CD14-positive monocyte (primary cell): ENCODE results near the gene TCEANC. TPM values are rescaled to one million over a fixed set of nuclear protein-coding genes. Genes with fewer than 3 reads are reported as not detected.

Experiments
- DNase-seq, 3 donors: peaks; one replicate each; pipeline ENCODE4 v3.0.0-alpha.2; 2011 to 2022
- H2AFZ ChIP-seq: 2 replicates; pipeline ENCODE4 v1.6.0; 2012; ENCODE audit warnings: mild to moderate bottlenecking, low read depth, low read length, inconsistent platforms; ENCODE audit not compliant: insufficient read depth, poor library complexity, severe bottlenecking
- H3K27ac ChIP-seq, 2 donors: 1 replicate in 1 of 2; 2 replicates in 1 of 2; pipeline ENCODE4 v1.5.1; 2012 to 2013; ENCODE audit warnings: low read length in 2 of 2, control low read depth in 1 of 2, inconsistent platforms in 1 of 2, low read depth in 1 of 2, mild to moderate bottlenecking in 1 of 2
- H3K27me3 ChIP-seq, 2 donors: one replicate each; pipeline versions ENCODE4 v1.6.0 to v1.6.1; 2011 to 2013; ENCODE audit warnings: low read length in 2 of 2; ENCODE audit not compliant: control insufficient read depth in 2 of 2, insufficient read depth in 2 of 2
- H3K36me3 ChIP-seq, 2 donors: replicated peaks in 1 of 2; 1 replicate in 1 of 2; 2 replicates in 1 of 2; pipeline versions ENCODE4 v1.5.1 to v1.6.1; 2012 to 2013; ENCODE audit warnings: low read length in 2 of 2, control low read depth in 1 of 2, inconsistent platforms in 1 of 2, mild to moderate bottlenecking in 1 of 2; ENCODE audit not compliant: insufficient read depth in 2 of 2, control insufficient read depth in 1 of 2
- H3K4me1 ChIP-seq, 2 donors: 1 replicate in 1 of 2; 2 replicates in 1 of 2; pipeline versions ENCODE4 v1.5.1 to v1.6.1; 2012 to 2013; ENCODE audit warnings: low read length in 2 of 2, control low read depth in 1 of 2, inconsistent platforms in 1 of 2, mild to moderate bottlenecking in 1 of 2, moderate library complexity in 1 of 2; ENCODE audit not compliant: insufficient read depth in 2 of 2, control insufficient read depth in 1 of 2
- H3K4me2 ChIP-seq: replicated peaks from 2 replicates; pipeline ENCODE3; 2012; ENCODE audit warnings: low read length, moderate library complexity, mild to moderate bottlenecking; ENCODE audit not compliant: poor library complexity, severe bottlenecking; ENCODE audit errors: extremely low read depth
- H3K4me3 ChIP-seq, 3 experiments: fragments of 200-600 bp in 1 of 3; sonication (generic) in 1 of 3; replicated peaks in 1 of 3; 1 replicate in 2 of 3; 2 replicates in 1 of 3; pipeline ENCODE4 v1.5.1; 2011 to 2013; ENCODE audit warnings: low read length in 3 of 3, mild to moderate bottlenecking in 3 of 3, control low read depth in 2 of 3, low read depth in 2 of 3, inconsistent platforms in 1 of 3, moderate library complexity in 1 of 3
- H3K79me2 ChIP-seq: 2 replicates; pipeline ENCODE4 v1.6.0; 2012; ENCODE audit warnings: mild to moderate bottlenecking, control low read depth, inconsistent platforms, low read length, moderate library complexity; ENCODE audit not compliant: insufficient read depth
- H3K9ac ChIP-seq: 2 replicates; pipeline ENCODE4 v1.6.0; 2017; ENCODE audit warnings: low read length, mild to moderate bottlenecking; ENCODE audit not compliant: insufficient read depth, poor library complexity, severe bottlenecking
- H3K9me3 ChIP-seq, 2 donors: replicated peaks in 1 of 2; 1 replicate in 1 of 2; 2 replicates in 1 of 2; pipeline versions ENCODE4 v1.5.1 to v1.6.1; 2012 to 2013; ENCODE audit warnings: low read length in 2 of 2, control low read depth in 1 of 2; ENCODE audit not compliant: control insufficient read depth in 1 of 2, insufficient read depth in 1 of 2
- H4K20me1 ChIP-seq: 2 replicates; pipeline ENCODE4 v1.6.0; 2012; ENCODE audit warnings: mild to moderate bottlenecking, low read length, control low read depth, moderate library complexity; ENCODE audit not compliant: insufficient read depth
- H3K27ac Mint-ChIP-seq, 7 donors: one replicate each; pipeline ENCODE4 v1.8.0; 2020; ENCODE audit warnings: mild to moderate bottlenecking in 7 of 7, mixed read lengths in 7 of 7, moderate library complexity in 6 of 7, inconsistent platforms in 2 of 7
- H3K27me3 Mint-ChIP-seq, 3 donors: one replicate each; pipeline ENCODE4 v1.8.0; 2021 to 2022; ENCODE audit warnings: low read depth in 3 of 3, mild to moderate bottlenecking in 3 of 3, mixed read lengths in 3 of 3, moderate library complexity in 3 of 3, inconsistent platforms in 1 of 3
- H3K36me3 Mint-ChIP-seq, 2 donors: one replicate each; pipeline ENCODE4 v1.8.0; 2020; ENCODE audit warnings: mixed read lengths in 2 of 2, inconsistent platforms in 1 of 2, mild to moderate bottlenecking in 1 of 2
- H3K4me1 Mint-ChIP-seq: one replicate; pipeline ENCODE4 v1.8.0; 2020; ENCODE audit warnings: mild to moderate bottlenecking, mixed read lengths
- H3K4me3 Mint-ChIP-seq, 2 donors: one replicate each; pipeline ENCODE4 v1.8.0; 2020; ENCODE audit warnings: mild to moderate bottlenecking in 2 of 2, mixed read lengths in 2 of 2, moderate library complexity in 1 of 2
- H3K9me3 Mint-ChIP-seq, 7 donors: one replicate each; pipeline ENCODE4 v1.8.0; 2020 to 2022; ENCODE audit warnings: mixed read lengths in 7 of 7, mild to moderate bottlenecking in 6 of 7, moderate library complexity in 6 of 7, inconsistent platforms in 2 of 7
- WGBS: methylation state at CpG from one replicate; pipeline ENCODE4 v1.1.5; 2013; ENCODE audit warnings: missing lambda C conversion rate; ENCODE audit not compliant: insufficient coverage; 5-methylcytosine and 5-hydroxymethylcytosine counted together
- intact Hi-C, 2 donors: fragments of 100-400 bp; cut with micrococcal nuclease; formaldehyde crosslinking; loops; one replicate each; pipeline versions ENCODE4 v1.15.0 to v1.15.1; 2023
- polyA plus RNA-seq, 3 donors: library from polyadenylated mRNA; depleted of rRNA in 1 of 3; unstranded in 2 of 3; stranded (reverse) in 1 of 3; fragments of 300-500 nt in 2 of 3; fragments of >200 nt in 1 of 3; fragmentation: Illumina TruSeq in 2 of 3; gene quantifications; 1 replicate in 2 of 3; 2 replicates in 1 of 3; pipeline ENCODE4 v1.2.3, GENCODE V29; 2012 to 2021
- TF ChIP-seq, protein P1 (sequence below): fragments of 200-600 bp; IDR thresholded peaks from one replicate; pipeline ENCODE4 v1.8.0; 2022; ENCODE audit warnings: antibody characterized with exemption, mild to moderate bottlenecking

Gene TCEANC
- polyA plus RNA-seq, 3 donors = 1.6 to 2.8 (median 1.9) TPM

DNA sequence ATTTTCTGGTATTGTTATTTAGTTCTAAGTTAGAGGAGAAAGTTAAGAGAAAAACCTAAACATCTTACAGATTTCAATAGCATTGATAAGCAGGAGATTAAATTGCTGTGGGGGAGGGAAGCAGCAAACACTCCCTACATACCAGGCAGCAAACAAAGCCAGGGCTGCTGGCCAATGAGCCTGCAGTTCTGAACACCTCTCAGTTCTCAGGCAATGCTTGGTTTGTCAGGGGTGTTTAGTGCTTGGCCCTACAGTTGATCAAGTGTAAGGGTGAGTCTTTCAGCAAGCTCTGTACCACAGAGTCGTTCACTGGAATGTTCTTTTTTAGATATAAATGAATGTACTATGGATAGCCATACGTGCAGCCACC is 45.0 kb upstream of the TCEANC start:
- WGBS = no CpG with 5 or more reads among the region's 2 CpGs
- Histone ChIP-seq H3K36me3 (no peaks in the 10 kb centered on the region), H3K27ac (no peak overlapping the region), H3K9ac (no peak overlapping the region), H4K20me1 (no peaks in the 10 kb centered on the region), H3K4me2 (no peak overlapping the region), H2AFZ (no peak overlapping the region), H3K4me1 (no peaks in the 10 kb centered on the region), H3K9me3 (no peaks in the 10 kb centered on the region), H3K4me3 (no peak overlapping the region), H3K79me2 (no peaks in the 10 kb centered on the region), H3K27me3 (peaks cover 0 to 7% of the 10 kb centered on the region in 2 donors)
- intact Hi-C loops = no loop called here
- Mint-ChIP-seq H3K4me1 (no peaks in the 10 kb centered on the region), H3K27ac (no peak overlapping the region), H3K9me3 (no peaks in the 10 kb centered on the region), H3K4me3 (no peak overlapping the region), H3K27me3 (peaks cover 0 to 9% (median 2%) of the 10 kb centered on the region in 3 donors), H3K36me3 (no peaks in the 10 kb centered on the region)
- no peak for DNase-seq
- TF ChIP-seq, protein P1, sequence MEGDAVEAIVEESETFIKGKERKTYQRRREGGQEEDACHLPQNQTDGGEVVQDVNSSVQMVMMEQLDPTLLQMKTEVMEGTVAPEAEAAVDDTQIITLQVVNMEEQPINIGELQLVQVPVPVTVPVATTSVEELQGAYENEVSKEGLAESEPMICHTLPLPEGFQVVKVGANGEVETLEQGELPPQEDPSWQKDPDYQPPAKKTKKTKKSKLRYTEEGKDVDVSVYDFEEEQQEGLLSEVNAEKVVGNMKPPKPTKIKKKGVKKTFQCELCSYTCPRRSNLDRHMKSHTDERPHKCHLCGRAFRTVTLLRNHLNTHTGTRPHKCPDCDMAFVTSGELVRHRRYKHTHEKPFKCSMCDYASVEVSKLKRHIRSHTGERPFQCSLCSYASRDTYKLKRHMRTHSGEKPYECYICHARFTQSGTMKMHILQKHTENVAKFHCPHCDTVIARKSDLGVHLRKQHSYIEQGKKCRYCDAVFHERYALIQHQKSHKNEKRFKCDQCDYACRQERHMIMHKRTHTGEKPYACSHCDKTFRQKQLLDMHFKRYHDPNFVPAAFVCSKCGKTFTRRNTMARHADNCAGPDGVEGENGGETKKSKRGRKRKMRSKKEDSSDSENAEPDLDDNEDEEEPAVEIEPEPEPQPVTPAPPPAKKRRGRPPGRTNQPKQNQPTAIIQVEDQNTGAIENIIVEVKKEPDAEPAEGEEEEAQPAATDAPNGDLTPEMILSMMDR = no peak

DNA sequence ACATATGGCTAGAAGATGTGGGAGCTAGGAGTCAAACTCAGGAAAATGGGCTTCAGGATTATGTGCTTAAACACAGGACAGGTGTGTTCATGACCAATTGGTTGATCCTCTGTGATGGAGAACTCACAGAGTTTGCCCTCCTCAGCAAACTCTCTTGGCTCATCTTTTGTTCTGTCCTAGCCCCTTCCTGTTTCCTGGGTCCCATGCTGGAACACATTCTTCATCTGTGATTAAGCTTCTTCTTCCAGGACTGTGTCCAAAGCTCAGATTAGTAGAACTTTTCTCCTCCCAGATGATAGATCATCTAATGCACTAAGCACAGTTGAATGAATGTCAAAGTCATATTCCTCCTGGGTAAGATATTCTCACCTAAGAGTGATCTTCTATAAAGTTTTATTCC is 38.8 kb upstream of the TCEANC start:
- no peaks in the 10 kb centered on the region for H3K79me2 ChIP-seq
- no peaks in the 10 kb centered on the region for H3K36me3 ChIP-seq
- no peak overlapping the region for H3K9ac ChIP-seq
- no peaks in the 10 kb centered on the region for H3K36me3 Mint-ChIP-seq
- H2AFZ ChIP-seq = no peak overlapping the region
- H3K9me3 ChIP-seq = no peaks in the 10 kb centered on the region
- no peaks in the 10 kb centered on the region for H3K4me1 Mint-ChIP-seq
- intact Hi-C loops = no loop called here
- H3K4me3 Mint-ChIP-seq = no peak overlapping the region
- no peak overlapping the region for H3K27ac Mint-ChIP-seq
- no peaks in the 10 kb centered on the region for H4K20me1 ChIP-seq
- H3K4me1 ChIP-seq = no peaks in the 10 kb centered on the region
- TF ChIP-seq, protein P1 = no peak
- no peaks in the 10 kb centered on the region for H3K27me3 ChIP-seq
- no peak overlapping the region for H3K4me2 ChIP-seq
- H3K9me3 Mint-ChIP-seq = peaks cover 0 to 2% (median 0%) of the 10 kb centered on the region in 7 donors
- no peak for DNase-seq
- H3K4me3 ChIP-seq = no peak overlapping the region
- H3K27ac ChIP-seq = no peak overlapping the region
- H3K27me3 Mint-ChIP-seq = peaks cover 0 to 8% (median 2%) of the 10 kb centered on the region in 3 donors
